ENCODE results near the gene CLSTN1.

CLSTN1 gene

GRCh38 chr1:9850442-9851162, 26.8 kb upstream of the CLSTN1 start:
- no peak for DNase-seq (ENCODE audit: low spot score)

DNA sequence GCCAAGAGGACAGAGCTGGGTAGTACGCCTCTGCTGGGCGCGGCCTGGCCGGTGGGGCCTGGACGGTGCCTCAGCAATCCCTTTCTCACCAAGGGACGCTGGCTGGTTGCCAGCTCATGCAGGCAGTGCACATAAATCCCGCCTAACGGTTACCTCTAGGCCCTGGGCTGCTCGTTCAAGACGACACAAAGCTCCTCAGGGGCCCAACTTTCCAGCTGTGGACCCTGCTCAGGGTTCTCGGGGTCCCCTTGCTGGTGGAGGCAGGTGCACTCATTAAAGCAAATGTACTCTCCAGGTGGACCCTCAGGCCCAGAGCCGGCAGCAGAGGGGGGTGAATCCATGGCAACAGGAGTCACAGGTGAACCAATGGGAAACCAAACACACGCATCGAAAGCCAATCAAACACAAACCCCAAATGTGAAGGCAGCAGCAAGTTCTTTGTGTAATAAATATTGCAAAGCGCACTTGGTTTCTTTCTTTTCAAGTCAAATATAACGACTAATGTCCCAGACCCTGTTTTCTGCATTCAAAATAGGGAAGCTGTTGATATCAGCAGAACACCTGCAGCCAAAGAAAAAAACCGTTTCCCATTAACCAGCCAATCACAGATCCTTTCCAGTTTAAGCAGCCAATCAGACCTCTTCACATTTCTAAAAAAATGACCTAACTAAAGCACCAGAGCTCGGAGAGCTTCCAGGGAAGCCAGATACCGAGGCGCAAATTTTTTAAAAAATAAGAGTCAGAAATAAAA, 26.1 kb upstream of the CLSTN1 start:
- DNase-seq (ENCODE audit: low spot score): no peak

DNA sequence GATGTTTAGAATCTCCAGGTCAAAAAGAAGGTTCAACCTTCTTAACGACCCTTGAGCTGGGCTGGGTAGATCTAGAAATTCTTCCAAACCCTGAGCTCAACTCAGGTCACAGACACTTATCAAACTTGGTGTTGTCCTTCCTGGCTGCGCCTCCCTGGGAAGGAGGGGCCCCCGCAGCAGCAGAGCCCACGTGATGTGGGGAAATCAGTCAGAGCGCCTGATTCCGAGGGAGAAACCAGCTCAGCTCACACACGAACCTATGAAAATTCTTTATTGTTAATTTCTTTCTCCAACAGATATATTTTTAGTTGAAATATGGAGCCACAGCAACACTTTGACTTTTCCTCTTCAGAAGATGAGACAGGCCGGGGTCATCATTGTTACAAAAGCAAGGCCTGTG, 24.3 kb upstream of the CLSTN1 start:
- DNase-seq (ENCODE audit: low spot score): no peak

DNA sequence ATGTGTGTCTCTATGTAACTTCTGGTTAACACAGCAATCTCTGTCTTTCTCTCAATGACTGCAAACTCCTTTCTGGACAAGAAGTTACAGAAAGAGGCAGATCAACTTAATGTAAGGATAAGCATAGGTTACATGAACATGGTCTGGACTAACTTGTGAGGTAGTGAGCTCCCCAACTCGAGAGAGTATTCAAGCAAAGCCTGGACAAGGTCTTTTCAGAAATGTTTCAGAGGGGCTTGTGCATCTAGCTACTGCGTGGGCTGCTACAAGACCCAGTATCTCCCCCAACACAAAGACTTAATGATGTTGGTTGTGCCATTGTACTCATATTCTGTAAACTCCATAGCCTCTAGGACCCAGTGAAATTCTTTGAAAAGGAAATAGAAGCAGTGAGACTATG, 23.5 kb upstream of the CLSTN1 start:
- no peak for DNase-seq (ENCODE audit: low spot score)

GRCh38 chr1:9846611-9847171, 22.9 kb upstream of the CLSTN1 start:
- DNase-seq (ENCODE audit: low spot score): no peak

DNA sequence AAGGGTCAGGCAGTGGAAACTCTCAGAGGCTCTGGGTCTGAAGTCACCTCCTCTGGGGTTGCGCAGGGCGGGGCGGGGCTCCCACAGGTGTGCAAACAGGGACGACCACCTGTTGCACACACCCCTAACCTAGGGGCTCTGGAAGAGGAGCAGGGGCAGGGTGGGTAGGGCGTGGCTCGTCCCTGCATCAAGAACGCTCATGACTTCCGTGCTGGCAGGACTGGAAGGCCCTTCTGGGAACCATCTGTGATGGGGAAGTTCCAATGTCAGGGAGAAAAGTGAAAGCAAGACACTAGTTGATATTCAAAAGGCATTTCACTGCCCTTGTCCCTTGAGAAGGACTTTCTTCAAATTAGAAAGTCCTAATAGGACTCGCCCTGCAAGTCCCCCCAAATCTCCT, 22.1 kb upstream of the CLSTN1 start:
- DNase-seq (ENCODE audit: low spot score): no peak

GRCh38 chr1:9844756-9845155, 21.0 kb upstream of the CLSTN1 start:
- no peak for DNase-seq (ENCODE audit: low spot score)

GRCh38 chr1:9844106-9844505, 20.3 kb upstream of the CLSTN1 start:
- no peak for DNase-seq (ENCODE audit: low spot score)

DNA sequence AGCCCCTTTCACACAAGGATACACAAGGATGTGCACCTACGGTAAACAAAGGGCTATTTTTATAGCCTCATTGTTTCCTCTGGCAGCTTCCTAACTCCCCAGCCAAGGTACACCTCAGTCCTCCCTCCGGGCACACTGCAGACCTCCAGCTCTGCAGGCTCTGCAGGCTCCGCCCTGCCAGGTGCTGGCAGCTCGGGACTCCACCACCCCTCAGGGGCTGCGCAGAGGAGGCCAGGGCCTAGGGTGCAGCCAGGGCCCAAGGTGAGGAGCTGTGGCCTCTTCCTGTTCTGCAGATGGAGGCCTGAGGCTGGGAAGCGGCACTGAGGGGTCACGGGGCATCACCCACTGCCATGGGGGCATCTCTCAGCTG, 19.8 kb upstream of the CLSTN1 start:
- no peak for DNase-seq (ENCODE audit: low spot score)

DNA sequence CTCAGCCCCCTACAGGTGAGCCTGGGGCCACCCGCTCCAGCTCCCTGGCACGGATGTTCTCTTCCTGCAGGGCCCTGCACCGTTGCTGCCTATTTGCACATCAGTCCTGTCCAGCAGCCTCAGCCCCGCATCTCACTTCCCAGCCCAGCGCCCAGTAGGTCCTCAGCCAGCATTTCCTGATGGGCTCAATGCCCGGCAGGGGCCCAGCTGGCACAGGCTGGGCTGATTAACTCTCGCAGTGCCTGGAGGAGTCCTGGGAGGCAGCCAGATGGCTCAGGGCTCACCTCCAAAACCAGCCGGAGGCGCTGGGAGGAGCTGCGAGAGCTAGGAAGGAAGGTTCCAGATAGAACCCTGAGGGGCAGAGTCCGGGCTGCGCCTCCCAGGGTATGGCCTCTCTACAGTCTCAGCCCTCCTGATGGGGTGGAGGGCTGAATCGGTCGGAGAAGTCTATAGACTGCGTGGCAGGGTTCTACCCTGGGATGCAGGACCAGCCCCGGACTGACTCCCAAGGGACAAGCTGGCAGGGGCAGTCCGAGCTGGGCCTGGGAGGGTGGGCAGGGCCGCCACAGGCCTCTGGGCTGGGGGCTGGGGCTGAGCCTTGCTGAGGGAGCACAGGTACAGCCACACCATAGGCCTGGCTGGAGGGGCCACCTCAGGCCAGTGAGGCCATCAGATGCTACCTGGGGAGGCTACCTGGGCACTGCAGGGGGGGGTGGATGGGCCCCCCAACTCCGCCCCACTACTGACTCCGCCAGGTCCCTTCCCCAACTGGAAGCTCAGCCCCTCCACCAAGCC, 19.2 kb upstream of the CLSTN1 start:
- DNase-seq (ENCODE audit: low spot score): no peak

- DNase-seq (ENCODE audit: low spot score): no peak
Observed at GRCh38 chr1:9842073-9842711, 18.4 kb upstream of the CLSTN1 start.

DNA sequence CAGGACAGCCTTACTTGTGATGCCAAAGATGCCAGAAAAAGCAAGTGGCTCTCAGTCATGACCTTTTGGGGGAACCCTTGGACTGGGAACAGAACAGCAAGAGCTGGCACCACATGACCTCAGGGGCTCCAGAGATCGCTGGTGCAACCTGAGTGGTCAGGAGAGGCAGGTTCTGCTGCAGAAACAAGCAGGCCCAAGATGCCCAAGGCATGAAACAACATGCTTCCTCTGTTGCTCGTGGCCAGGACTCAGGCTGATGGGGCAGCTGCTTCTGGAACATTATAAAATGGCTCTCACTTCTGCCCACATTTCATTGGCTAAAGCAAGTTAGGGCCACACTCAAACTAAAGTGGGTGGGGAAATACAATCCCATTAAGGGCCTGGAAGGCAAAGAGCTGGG, 17.7 kb upstream of the CLSTN1 start:
- no peak for DNase-seq (ENCODE audit: low spot score)

DNA sequence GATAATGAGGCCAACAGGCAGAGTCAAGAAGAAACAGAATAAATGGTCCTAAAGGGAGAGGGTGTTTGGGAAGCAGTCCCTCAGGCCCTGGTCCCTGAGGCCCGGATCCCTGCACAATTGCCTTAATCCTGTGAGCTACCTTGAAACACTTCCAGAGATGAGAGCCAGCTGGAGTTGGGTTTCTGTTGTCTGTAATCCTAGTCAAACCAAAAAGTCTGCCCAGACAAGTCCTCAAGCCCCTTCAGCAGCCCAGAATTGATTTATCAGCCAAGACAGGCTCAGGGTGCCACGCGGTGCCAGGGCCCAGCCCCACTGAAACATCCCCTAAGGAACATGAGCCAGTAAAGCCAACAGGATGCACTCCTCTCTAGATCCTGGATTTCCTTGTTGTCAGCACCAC, 16.4 kb upstream of the CLSTN1 start:
- no peak for DNase-seq (ENCODE audit: low spot score)

DNA sequence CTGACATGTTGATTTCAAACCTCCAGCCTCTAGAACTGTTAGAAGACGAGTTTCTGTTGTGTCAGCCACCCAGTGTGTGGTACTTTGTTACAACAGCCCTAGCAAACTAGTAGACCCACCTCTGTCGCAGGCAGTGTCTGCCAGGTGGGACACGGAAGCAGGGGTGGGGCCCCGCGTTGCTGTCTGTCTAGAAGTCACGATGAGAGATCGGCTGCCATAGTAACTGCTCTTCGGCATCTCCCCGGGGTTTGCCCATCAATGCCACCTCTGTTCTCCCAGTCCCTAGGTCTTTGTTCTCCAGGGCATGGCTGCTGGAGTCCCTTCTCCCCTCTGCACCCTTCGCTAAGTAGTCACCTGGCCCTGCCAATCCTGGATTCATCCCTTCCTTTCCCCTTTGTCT, 15.2 kb upstream of the CLSTN1 start:
- no peak for DNase-seq (ENCODE audit: low spot score)

DNA sequence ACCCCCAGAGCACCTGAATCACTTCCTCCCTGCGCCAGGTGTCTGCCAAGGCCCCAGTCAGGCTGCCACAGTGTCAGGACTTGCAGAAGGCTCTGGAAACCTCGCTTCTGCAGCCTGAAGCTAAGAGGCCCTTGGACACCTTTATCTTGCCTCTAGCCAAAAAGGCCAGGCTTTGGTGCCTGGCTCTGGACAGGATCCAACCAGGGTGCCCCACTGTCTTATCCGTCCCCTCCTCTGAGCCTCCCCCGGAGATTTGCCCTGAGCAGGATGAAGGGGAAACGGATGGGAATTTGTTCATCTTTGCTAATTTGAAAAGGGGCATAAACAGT, 12.8 kb upstream of the CLSTN1 start:
- DNase-seq (ENCODE audit: low spot score): no peak

DNA sequence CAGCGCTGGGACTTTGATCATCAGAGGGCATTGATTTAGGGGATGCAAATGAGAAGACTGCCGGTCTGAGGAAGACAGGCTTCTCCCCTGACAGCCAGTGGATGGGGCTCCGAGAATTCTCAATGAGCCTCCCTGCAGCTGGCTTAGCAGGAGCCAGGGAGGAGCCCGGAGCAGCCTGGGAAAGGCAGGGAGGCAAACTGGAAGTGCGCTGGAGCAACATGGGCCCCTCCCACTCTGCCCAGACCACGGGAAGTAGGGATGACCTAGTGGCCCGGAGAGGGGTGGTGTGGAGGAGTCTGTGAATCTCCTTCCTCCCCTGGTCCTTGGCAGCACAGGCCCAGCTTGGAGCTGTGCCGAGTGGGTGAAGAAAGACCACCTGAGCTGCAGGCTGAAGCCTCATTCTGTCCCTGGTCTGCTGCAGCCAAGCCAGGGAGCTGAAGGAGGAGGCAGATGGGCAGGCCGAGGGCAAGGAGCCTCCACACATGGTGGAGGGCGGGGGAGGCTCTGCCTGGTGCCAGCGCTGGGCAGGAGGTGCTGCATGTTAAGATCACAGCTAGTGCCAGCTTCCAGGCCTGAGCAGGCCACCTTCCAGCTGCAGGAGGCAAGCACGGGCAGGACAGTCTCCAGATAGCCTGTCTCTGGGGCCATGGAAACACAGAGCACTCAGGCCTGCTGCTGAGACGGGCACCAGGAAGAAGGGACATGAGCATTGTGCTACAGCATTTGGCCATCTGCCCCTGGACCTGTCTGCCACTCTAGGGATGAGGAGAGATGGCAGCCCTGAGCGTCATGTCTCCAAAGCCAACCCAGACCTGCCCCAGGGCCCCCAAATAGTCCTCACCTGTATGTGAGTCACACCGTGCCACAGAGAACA, 12.2 kb upstream of the CLSTN1 start:
- no peak for DNase-seq (ENCODE audit: low spot score)

- no peak for DNase-seq (ENCODE audit: low spot score)
Observed at GRCh38 chr1:9835404-9835757, 11.6 kb upstream of the CLSTN1 start.

GRCh38 chr1:9833632-9834031, 9.9 kb upstream of the CLSTN1 start:
- no peak for DNase-seq (ENCODE audit: low spot score)

DNA sequence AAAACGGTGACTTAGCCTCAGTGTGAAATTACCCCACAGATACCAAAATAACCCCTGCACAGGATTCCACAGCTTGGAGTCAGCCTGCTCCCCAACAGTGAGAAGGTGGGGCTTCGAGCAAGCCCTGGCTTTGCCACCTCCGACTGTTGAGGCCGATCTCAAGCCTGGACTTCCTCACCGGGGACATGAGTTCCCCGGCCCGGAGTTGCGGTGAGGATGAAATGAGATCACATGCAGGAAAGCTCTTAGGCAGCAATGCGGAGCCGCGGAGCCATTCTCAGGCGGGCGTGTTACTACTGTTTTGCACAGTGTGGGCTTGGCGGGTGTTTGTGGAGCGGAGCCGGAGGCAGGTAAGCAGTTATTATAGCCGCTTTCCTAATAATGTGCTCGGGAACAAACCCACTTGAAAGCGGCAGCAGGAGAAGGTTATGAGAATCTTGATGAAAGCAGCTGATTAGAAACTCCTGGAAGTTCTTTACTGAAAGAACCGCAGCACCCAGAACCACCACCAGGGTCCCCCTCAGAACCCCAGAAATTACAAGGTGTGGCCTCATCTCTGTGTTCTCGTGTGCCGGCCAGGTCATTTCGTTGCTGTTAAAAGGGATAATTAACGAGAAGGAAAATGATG, 3.9 kb upstream of the CLSTN1 start:
- DNase-seq (ENCODE audit: low spot score): peak; percentile 38

GRCh38 chr1:9826616-9827015, 2.9 kb upstream of the CLSTN1 start:
- DNase-seq (ENCODE audit: low spot score): no peak

GRCh38 chr1:9826087-9826486, 2.3 kb upstream of the CLSTN1 start:
- no peak for DNase-seq (ENCODE audit: low spot score)
